ENCODE measurements around the gene OCA2. TPM values are rescaled to one million over a fixed set of nuclear protein-coding genes. Genes with fewer than 3 reads are reported as not detected.

The OCA2 gene
- total and polyA plus RNA-seq, 2 of the 4 experiments (the other 2 are of a cell fraction), result under 0.01 to 0.03 TPM

GRCh38 chr15:28025413-28025812 is 73.7 kb downstream of the OCA2 start:
- Histone ChIP-seq H3K4ac (ENCODE audit: low read depth, low read length) (no peak overlapping the region), H3K4me2 (ENCODE audit: low read depth, low read length) (no peak overlapping the region), H3K27me3 (ENCODE audit: control insufficient read depth, insufficient read depth, low read length) (no peaks in the 10 kb centered on the region), H3K4me3 (ENCODE audit: insufficient read depth, low read depth, low read length) (no peak overlapping the region), H3K9ac (ENCODE audit: low read depth, low read length) (no peak overlapping the region), H3K36me3 (ENCODE audit: control insufficient read depth, insufficient read depth, low read length) (no peaks in the 10 kb centered on the region), H3K14ac (replicated peaks; ENCODE audit: low read depth, low read length) (no peak overlapping the region), H2BK20ac (ENCODE audit: low read depth, low read length) (no peak overlapping the region), H3K79me1 (ENCODE audit: low read depth in 1 of 2, low read length in 2 of 2) (no peaks in the 10 kb centered on the region), H2BK5ac (ENCODE audit: low read depth, low read length, poor library complexity, severe bottlenecking) (no peak overlapping the region), H2BK15ac (ENCODE audit: low read depth, low read length) (no peak overlapping the region), H3K18ac (ENCODE audit: low read depth, low read length) (no peak overlapping the region), H3K9me1 (ENCODE audit: insufficient read depth, low read length) (no peaks in the 10 kb centered on the region), H3K9me3 (ENCODE audit: control insufficient read depth, insufficient read depth, low read length) (peaks cover 15% of the 10 kb centered on the region), H3K23ac (ENCODE audit: low read depth, low read length) (no peak overlapping the region), H3K4me1 (ENCODE audit: control insufficient read depth, insufficient read depth, low read length) (no peaks in the 10 kb centered on the region), H2AK5ac (ENCODE audit: low read depth, low read length) (no peak overlapping the region), H4K5ac (ENCODE audit: low read depth, low read length) (no peak overlapping the region), H4K8ac (ENCODE audit: low read depth in 2 of 2, low read length in 2 of 2) (no peak overlapping the region), H4K91ac (ENCODE audit: insufficient read depth, low read depth, low read length) (no peak overlapping the region), H3K27ac (ENCODE audit: insufficient read depth, low read length) (no peak overlapping the region), H2AK9ac (replicated peaks; ENCODE audit: low read depth, low read length, poor library complexity) (no peak overlapping the region), H2AFZ (replicated peaks; ENCODE audit: low read length, poor library complexity) (no peak overlapping the region), H3K56ac (ENCODE audit: extremely low read depth, insufficient read depth, low read length) (no peak overlapping the region), H2BK120ac (ENCODE audit: low read depth, low read length) (no peak overlapping the region), H4K20me1 (ENCODE audit: insufficient read depth, low read length) (no peaks in the 10 kb centered on the region)
- ATAC-seq (ENCODE audit: low read depth) (no peak), DNase-seq (no peak)
- 0% methylated on average over 1 of the region's 7 CpGs; no CpG with 5 or more reads in 1 of the 2 experiments for WGBS, 2 experiments (ENCODE audit: extremely low coverage in 2 of 2, insufficient read length in 1 of 2)
- in situ Hi-C loops (cut with MboI; ENCODE audit: low sequenced_read_pairs) (no loop called here), dilution Hi-C loops (cut with HindIII; ENCODE audit: low sequenced_read_pairs, unreplicated experiment) (no loop called here), intact Hi-C loops (cut with micrococcal nuclease) (no loop called here)
- BruUV-seq (replicated peaks), result no TSS peak
- no peak for TF ChIP-seq ELK1 (IDR thresholded peaks at IDR 0.05; ENCODE audit: borderline replicate concordance, low read depth, low read length)
- no peak for TF ChIP-seq RCOR1 (IDR thresholded peaks at IDR 0.05; ENCODE audit: insufficient replicate concordance, low read length)
- no peak for TF ChIP-seq USF2 (IDR thresholded peaks at IDR 0.05; ENCODE audit: low read depth, low read length)
- no peak for TF ChIP-seq MAFK (IDR thresholded peaks at IDR 0.05; ENCODE audit: low read depth, low read length)
- no peak for TF ChIP-seq POLR2A (IDR thresholded peaks at IDR 0.05; ENCODE audit: low read depth, low read length)
- TF ChIP-seq RAD21 (IDR thresholded peaks at IDR 0.05; ENCODE audit: low read length), result no peak
- no peak for TF ChIP-seq RFX5 (IDR thresholded peaks at IDR 0.05; ENCODE audit: low read depth, low read length)
- TF ChIP-seq SMC3 (IDR thresholded peaks at IDR 0.05; ENCODE audit: low read depth, low read length), result no peak
- no peak for TF ChIP-seq CEBPB (IDR thresholded peaks at IDR 0.05; ENCODE audit: low read depth, low read length)
- no peak for TF ChIP-seq MAZ (IDR thresholded peaks at IDR 0.05; ENCODE audit: borderline replicate concordance, low read depth, low read length)
- no peak for TF ChIP-seq FOS (IDR thresholded peaks at IDR 0.05; ENCODE audit: low read depth, low read length)
- TF ChIP-seq CTCF (conservative IDR thresholded peaks at IDR 0.05; ENCODE audit: low read depth, low read length), result no peak
- TF ChIP-seq MXI1 (IDR thresholded peaks at IDR 0.05; ENCODE audit: borderline replicate concordance, low read depth, low read length), result no peak
- TF ChIP-seq CHD1 (IDR thresholded peaks at IDR 0.05; ENCODE audit: low read depth, low read length), result no peak
- ChIA-PET POLR2A (ENCODE audit: unreplicated experiment) (no interaction called here), CTCF (no interaction called here)

Data from IMR-90 (cell line).